H1 (cell line): Measurements from ENCODE around the gene RNASEL. TPM values are rescaled to one million over a fixed set of nuclear protein-coding genes. Genes with fewer than 3 reads are reported as not detected.
A peak's percentile ranks its signal among the peaks of the same experiment; 100 is the strongest.

ENCODE experiments used
- CTCF ChIA-PET: fragments of 300-600 bp; sonication (Branson Sonifier 250); formaldehyde crosslinking; loops from one replicate; lab custom pipeline; 2021; ENCODE audit not compliant: partially characterized antibody; lab: Charles Lee
- POLR2A ChIA-PET: fragments of 300-600 bp; sonication (Branson Sonifier 250); formaldehyde crosslinking; loops from one replicate; lab custom pipeline; 2021; ENCODE audit warnings: inconsistent platforms; ENCODE audit not compliant: partially characterized antibody; lab: Charles Lee
- DNase-seq, 2 experiments: peaks; one replicate each; pipeline versions ENCODE4 v3.0.0 to v3.0.0-alpha.2; 2010 to 2022; ENCODE audit warnings: low spot score in 2 of 2, low read depth in 1 of 2, mixed read lengths in 1 of 2
- FAIRE-seq: peaks from 2 replicates; lab custom pipeline; 2011; peaks lifted over from hg19 to GRCh38; lab: Jason Lieb, UNC
- H2AFZ ChIP-seq: 2 replicates; pipeline ENCODE4 v1.8.1; 2012; ENCODE audit warnings: low read length, inconsistent platforms
- H2AK5ac ChIP-seq: 2 replicates; pipeline ENCODE4 v1.6.1; 2013; ENCODE audit warnings: low read depth, low read length
- H2BK120ac ChIP-seq: replicated peaks from 2 replicates; pipeline ENCODE3; 2013; ENCODE audit warnings: low read depth, low read length, inconsistent platforms
- H2BK12ac ChIP-seq: 2 replicates; pipeline ENCODE4 v1.6.1; 2013; ENCODE audit warnings: low read depth, low read length
- H2BK15ac ChIP-seq: 2 replicates; pipeline ENCODE4 v1.6.1; 2013; ENCODE audit warnings: low read length
- H2BK20ac ChIP-seq: 2 replicates; pipeline ENCODE4 v1.6.1; 2013; ENCODE audit warnings: low read length
- H2BK5ac ChIP-seq: 2 replicates; pipeline ENCODE4 v1.6.1; 2013; ENCODE audit warnings: low read depth, low read length
- H3K14ac ChIP-seq: 2 replicates; pipeline ENCODE4 v1.6.1; 2013; ENCODE audit warnings: inconsistent platforms; ENCODE audit not compliant: insufficient read length
- H3K18ac ChIP-seq: 2 replicates; pipeline ENCODE4 v1.6.1; 2013; ENCODE audit warnings: low read length; ENCODE audit errors: extremely low read depth
- H3K23ac ChIP-seq: 2 replicates; pipeline ENCODE4 v1.6.1; 2013; ENCODE audit warnings: inconsistent platforms; ENCODE audit not compliant: insufficient read length
- H3K23me2 ChIP-seq: 2 replicates; pipeline ENCODE4 v1.6.1; 2013; ENCODE audit warnings: low read depth, low read length
- H3K27ac ChIP-seq: 2 replicates; pipeline ENCODE4 v1.6.1; 2011; ENCODE audit warnings: low read depth, low read length, inconsistent platforms
- H3K27me3 ChIP-seq, 4 experiments: replicated peaks in 1 of 4; 1 replicate in 1 of 4; 2 replicates in 3 of 4; pipeline versions ENCODE4 v1.6.1 to v1.8.1; 2011 to 2013; ENCODE audit warnings: low read length in 3 of 4, mild to moderate bottlenecking in 3 of 4, inconsistent platforms in 2 of 4, mixed read lengths in 2 of 4, moderate library complexity in 1 of 4; ENCODE audit not compliant: control insufficient read depth in 3 of 4, insufficient read depth in 3 of 4; ENCODE audit errors: extremely low read depth in 1 of 4
- H3K36me3 ChIP-seq, 4 experiments: 2 replicates each; pipeline versions ENCODE4 v1.6.1 to v1.8.1; 2011 to 2013; ENCODE audit warnings: mild to moderate bottlenecking in 4 of 4, low read length in 3 of 4, moderate library complexity in 2 of 4, control low read depth in 1 of 4, inconsistent platforms in 1 of 4; ENCODE audit not compliant: insufficient read depth in 4 of 4, control insufficient read depth in 2 of 4
- H3K4ac ChIP-seq: replicated peaks from 2 replicates; pipeline ENCODE3; 2013; ENCODE audit warnings: low read length, low read depth, mixed read lengths, inconsistent platforms; ENCODE audit not compliant: insufficient read length
- H3K4me1 ChIP-seq, 4 experiments: replicated peaks in 1 of 4; 1 replicate in 1 of 4; 2 replicates in 3 of 4; pipeline versions ENCODE4 v1.6.1 to v1.8.1; 2011 to 2013; ENCODE audit warnings: low read length in 3 of 4, inconsistent platforms in 2 of 4, mixed read lengths in 1 of 4; ENCODE audit not compliant: insufficient read depth in 4 of 4, control insufficient read depth in 3 of 4
- H3K4me2 ChIP-seq, 2 experiments: 2 replicates each; pipeline versions ENCODE4 v1.6.1 to v1.8.1; 2011 to 2013; ENCODE audit warnings: low read depth in 2 of 2, low read length in 2 of 2, control low read depth in 1 of 2, inconsistent platforms in 1 of 2, mild to moderate bottlenecking in 1 of 2; ENCODE audit not compliant: insufficient read depth in 1 of 2
- H3K4me3 ChIP-seq, 4 experiments: fragments of 200-600, 300-600 bp in 1 of 4; sonication (generic), shearing (Covaris generic), sonication (Bioruptor Twin) in 1 of 4; 2 replicates each; pipeline versions ENCODE4 v1.5.1 to v1.8.1; 2011 to 2016; ENCODE audit warnings: low read length in 4 of 4, low read depth in 3 of 4, control low read depth in 2 of 4, inconsistent platforms in 2 of 4, mild to moderate bottlenecking in 2 of 4, mixed read lengths in 1 of 4, moderate library complexity in 1 of 4; ENCODE audit not compliant: insufficient read depth in 2 of 4; ENCODE audit errors: extremely low read depth in 1 of 4
- H3K56ac ChIP-seq: replicated peaks from 2 replicates; pipeline ENCODE3; 2013; ENCODE audit warnings: low read depth, mild to moderate bottlenecking, mixed read lengths, low read length, inconsistent platforms; ENCODE audit not compliant: insufficient read length
- H3K79me1 ChIP-seq: 2 replicates; pipeline ENCODE4 v1.6.1; 2013; ENCODE audit warnings: low read depth, low read length, control low read depth
- H3K79me2 ChIP-seq, 2 experiments: 2 replicates each; pipeline versions ENCODE4 v1.6.1 to v1.8.1; 2012 to 2013; ENCODE audit warnings: low read length in 2 of 2, mild to moderate bottlenecking in 2 of 2, inconsistent platforms in 1 of 2; ENCODE audit not compliant: insufficient read depth in 2 of 2, control insufficient read depth in 1 of 2
- H3K9ac ChIP-seq, 4 experiments: replicated peaks in 1 of 4; 1 replicate in 1 of 4; 2 replicates in 3 of 4; pipeline versions ENCODE4 v1.6.1 to v1.8.1; 2011 to 2013; ENCODE audit warnings: low read depth in 3 of 4, low read length in 3 of 4, control low read depth in 2 of 4, mild to moderate bottlenecking in 2 of 4, moderate library complexity in 2 of 4, inconsistent platforms in 1 of 4; ENCODE audit errors: extremely low read depth in 1 of 4
- H3K9me3 ChIP-seq, 2 experiments: 2 replicates each; pipeline versions ENCODE4 v1.6.1 to v1.8.1; 2012 to 2013; ENCODE audit warnings: mild to moderate bottlenecking in 2 of 2, moderate library complexity in 2 of 2, control low read depth in 1 of 2, inconsistent platforms in 1 of 2, low read depth in 1 of 2, low read length in 1 of 2, mixed read lengths in 1 of 2; ENCODE audit not compliant: insufficient read depth in 2 of 2
- H4K20me1 ChIP-seq, 2 experiments: replicated peaks in 1 of 2; 2 replicates each; pipeline versions ENCODE3 to v1.8.1; 2011 to 2013; ENCODE audit warnings: inconsistent platforms in 2 of 2, low read length in 2 of 2, mild to moderate bottlenecking in 1 of 2; ENCODE audit not compliant: insufficient read depth in 2 of 2, control insufficient read depth in 1 of 2
- H4K5ac ChIP-seq: 2 replicates; pipeline ENCODE4 v1.6.1; 2013; ENCODE audit warnings: low read length, low read depth, mixed read lengths, inconsistent platforms; ENCODE audit not compliant: insufficient read length
- H4K8ac ChIP-seq: 2 replicates; pipeline ENCODE4 v1.8.0; 2013; ENCODE audit warnings: mild to moderate bottlenecking, moderate library complexity, low read length, inconsistent platforms; ENCODE audit not compliant: insufficient read depth; ENCODE audit errors: extremely low read depth
- H4K91ac ChIP-seq: replicated peaks from 2 replicates; pipeline ENCODE3; 2013; ENCODE audit warnings: low read length, mixed read lengths, inconsistent platforms; ENCODE audit not compliant: insufficient read length
- ASH2L ChIP-seq: fragments of 200-600, 300-600 bp; sonication (generic); IDR thresholded peaks from one replicate; pipeline ENCODE4 v1.7.1; 2017; ENCODE audit warnings: low read length
- CREB1 ChIP-seq: IDR thresholded peaks from 2 replicates; pipeline ENCODE4 v1.6.1; 2012; ENCODE audit warnings: inconsistent platforms
- KDM5A ChIP-seq: fragments of 200-600 bp; IDR thresholded peaks from 2 replicates; pipeline ENCODE4 v1.7.1; 2012; ENCODE audit warnings: mild to moderate bottlenecking, low read length, inconsistent platforms, mixed read lengths
- POLR2A ChIP-seq, 2 experiments: IDR thresholded peaks; 1 replicate in 1 of 2; 2 replicates in 1 of 2; pipeline ENCODE4 v1.6.1; 2011; ENCODE audit warnings: low read depth in 2 of 2, low read length in 2 of 2, mild to moderate bottlenecking in 2 of 2; ENCODE audit errors: control extremely low read depth in 1 of 2
- SIX5 ChIP-seq: IDR thresholded peaks from 2 replicates; pipeline ENCODE4 v1.6.1; 2011; ENCODE audit warnings: mild to moderate bottlenecking, low read depth, low read length
- SP1 ChIP-seq: IDR thresholded peaks from 2 replicates; pipeline ENCODE4 v1.6.1; 2011; ENCODE audit warnings: low read depth, low read length
- WGBS, 2 experiments: shearing (Covaris generic) in 1 of 2; methylation state at CpG; one replicate each; pipeline versions ENCODE4 v1.1.6 to v1.1.7; 2013 to 2015; ENCODE audit warnings: low lambda C conversion rate in 2 of 2, mixed read lengths in 2 of 2, inconsistent platforms in 1 of 2, low coverage in 1 of 2, missing lambda C conversion rate in 1 of 2; ENCODE audit not compliant: insufficient replicate concordance in 2 of 2, insufficient coverage in 1 of 2, insufficient read length in 1 of 2; ENCODE audit errors: extremely low coverage in 1 of 2, missing lambda C conversion rate in 1 of 2; 5-methylcytosine and 5-hydroxymethylcytosine counted together
- long read RNA-seq, 2 experiments: library from RNA in 1 of 2; library from capped mRNA in 1 of 2; stranded (forward); transcript quantifications; one replicate each; pipeline ENCODE4 v2.0.0, GENCODE V29; 2021; ENCODE audit warnings: inconsistent platforms in 1 of 2
- polyA minus RNA-seq, 3 experiments: library from RNA; depleted of rRNA, polyadenylated mRNA; stranded (reverse); fragments of >200 nt; gene quantifications; 1 replicate in 2 of 3; 2 replicates in 1 of 3; pipeline ENCODE4 v1.2.3, GENCODE V29; 2011
- polyA plus RNA-seq, 7 experiments: library from polyadenylated mRNA; depleted of rRNA in 3 of 7; stranded (reverse) in 5 of 7; unstranded in 2 of 7; fragments of >200 nt in 5 of 7; fragments of 200-250 nt in 2 of 7; gene quantifications; 1 replicate in 5 of 7; 2 replicates in 1 of 7; 4 replicates in 1 of 7; pipeline versions ENCODE4 v1.2.1 to v1.2.3, GENCODE V29; 2011 to 2013; ENCODE audit warnings: missing spikeins in 2 of 7, mixed read lengths in 2 of 7
- total RNA-seq: library from RNA; stranded (reverse); fragmentation: NEBNext Ultra II Directional; extraction: Animal tissue kit (Norgen Biotek cat#: 25700); gene quantifications from 2 replicates; pipeline ENCODE4 v1.2.1, GENCODE V29; 2021

RNASEL gene
- total RNA-seq (0.57 and 0.78 TPM in 2 replicates), polyA plus RNA-seq (2011; rRNA removed) (0.27 and 0.39 TPM in 2 replicates), polyA minus RNA-seq (2011; rRNA and poly(A)+ RNA removed) (0.63 and 0.73 TPM in 2 replicates)
- polyA plus RNA-seq (2011; cell fraction: cytosol; rRNA removed) = 0.56 TPM
- 0.43 TPM for polyA plus RNA-seq (2011; cell fraction: nucleus; rRNA removed)
- polyA plus RNA-seq (2012, experiment 1 of 2) = 0.42 to 0.69 TPM (median 0.55 TPM) in 4 replicates
- 0.08 TPM for polyA plus RNA-seq (2012, experiment 2 of 2)
- 0.28 TPM for polyA plus RNA-seq (2013, experiment 1 of 2)
- polyA plus RNA-seq (2013, experiment 2 of 2) = 0.29 TPM
- polyA minus RNA-seq (2011; cell fraction: cytosol; rRNA and poly(A)+ RNA removed) = 0.51 TPM
- 0.60 TPM for polyA minus RNA-seq (2011; cell fraction: nucleus; rRNA and poly(A)+ RNA removed)
- long read RNA-seq, experiment 1, partial matches to known transcripts = 1 of 1 reads
- long read RNA-seq, experiment 1, other reads (novel, unspliced or antisense) = 0 of 1 reads
- long read RNA-seq, experiment 2 = 0 reads

DNA sequence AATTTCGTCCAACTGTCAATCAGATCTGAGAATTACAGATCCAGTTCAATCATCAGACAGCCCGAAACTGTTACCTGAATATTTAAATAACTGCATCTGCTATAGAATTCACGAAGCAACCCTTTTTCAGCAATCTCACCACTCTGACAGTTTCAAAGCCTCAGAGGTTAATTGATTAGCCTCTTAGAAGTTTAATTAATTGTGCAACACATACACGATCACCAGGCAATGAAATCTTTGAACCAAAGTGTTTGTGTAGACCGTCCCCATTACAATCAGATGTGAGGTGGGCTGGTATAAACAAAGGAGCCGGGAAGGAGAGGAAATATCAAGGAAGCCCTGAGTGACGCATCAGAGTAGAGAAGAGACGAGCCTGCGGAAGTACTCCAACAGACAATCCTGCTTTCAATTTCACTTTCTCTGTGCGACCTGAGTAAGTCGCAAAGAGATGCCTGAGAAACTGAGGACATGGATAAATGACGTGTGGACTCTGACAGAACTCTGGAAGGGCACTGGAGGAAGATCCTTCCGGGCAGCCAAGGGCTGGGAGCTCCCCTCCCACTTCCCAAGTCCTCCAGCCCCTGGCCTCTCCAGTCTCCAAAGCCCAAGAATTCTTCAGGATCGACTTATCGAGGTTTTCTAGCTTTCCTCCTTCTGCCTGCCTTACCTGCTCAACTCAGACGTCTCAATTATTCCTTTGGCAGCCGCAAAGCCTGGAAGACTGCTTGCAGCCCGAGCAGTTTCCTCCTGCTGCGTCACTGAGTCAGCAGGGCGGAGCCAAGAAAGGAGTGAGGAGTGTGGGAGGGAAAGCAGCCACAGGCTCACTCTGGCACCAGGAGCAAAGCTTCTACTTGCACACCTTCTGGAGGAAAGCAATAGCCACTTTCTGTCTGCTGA is at the start of gene RNASEL:
Gene RNASEL, minus strand, starts transcription at position 757 of the 897 bp plus-strand sequence. CDS start 2,450 bp downstream, outside the sequence.
- Histone ChIP-seq H2AK5ac (no peak within 1 kb of the TSS), H3K23me2 (no peaks in the 10 kb centered on the region), H3K79me1 (no peaks in the 10 kb centered on the region), H4K8ac (no peak within 1 kb of the TSS), H3K4me3 (peak within 1 kb of the TSS in 3 of 4 experiments; percentile 8 to 55 (median 19); a peak in 4 of 8 replicates), H2BK5ac (no peak within 1 kb of the TSS; the same call in 1 of the 2 replicates), H2BK120ac (no peak within 1 kb of the TSS), H3K4ac (no peak within 1 kb of the TSS), H3K4me2 (peak within 1 kb of the TSS; percentile 59 to 67), H2BK20ac (no peak within 1 kb of the TSS), H2BK12ac (peak within 1 kb of the TSS; percentile 6; the same call in 1 of the 2 replicates), H3K27me3 (no peaks in the 10 kb centered on the region), H4K91ac (no peak within 1 kb of the TSS), H4K20me1 (no peaks in the 10 kb centered on the region), H3K4me1 (peaks cover 0 to 12% (median 2%) of the 10 kb centered on the region in 4 experiments; a peak in 4 of 7 replicates), H3K56ac (no peak within 1 kb of the TSS), H2AFZ (peak within 1 kb of the TSS; percentile 91), H3K14ac (no peak within 1 kb of the TSS), H3K23ac (no peak within 1 kb of the TSS), H3K9me3 (no peaks in the 10 kb centered on the region), H3K9ac (peak within 1 kb of the TSS in 1 of 4 experiments; percentile 13; a peak in 1 of 7 replicates), H3K18ac (peak within 1 kb of the TSS; percentile 86), H3K27ac (no peak within 1 kb of the TSS), H4K5ac (no peak within 1 kb of the TSS), H2BK15ac (no peak within 1 kb of the TSS), H3K79me2 (no peaks in the 10 kb centered on the region), H3K36me3 (no peaks in the 10 kb centered on the region)
- peak in 1 of 2 experiments; percentile 35; a peak in 1 of 3 replicates for TF ChIP-seq POLR2A (IDR thresholded peaks at IDR 0.05; ENCODE audit: control extremely low read depth in 1 of 2, low read depth in 2 of 2, low read length in 2 of 2)
- no peak for TF ChIP-seq SIX5
- peak; percentile 60 for TF ChIP-seq ASH2L
- TF ChIP-seq CREB1 = peak; percentile 56; the same call in 1 of the 2 replicates
- TF ChIP-seq KDM5A = no peak
- no peak for TF ChIP-seq SP1
- peak in 1 of 2 experiments; percentile 68 for DNase-seq
- ChIA-PET CTCF (interaction anchor here (0.7 to 37.1 kb wide), 12 partner anchors 9 to 507 kb away, joined by 3 to 1131 read pairs (median 3); partner anchors contain the start of gene NPL), POLR2A (interaction anchor here (0.9 to 1.7 kb wide), 3 partner anchors 12 to 180 kb away, joined by 3 to 4 read pairs (median 4); partner anchors contain the start of gene RGS16)
- WGBS, 2 experiments = 48% methylated on average over 20 of the region's 20 CpGs; no CpG with 5 or more reads in 1 of the 2 experiments
- FAIRE-seq = no peak
